Upper lobe of right lung (tissue), 1 donor: ENCODE measurements around the gene NKD2. TPM values are rescaled to one million over a fixed set of nuclear protein-coding genes. Genes with fewer than 3 reads are reported as not detected.

ENCODE experiments used
- ATAC-seq: fragments of 200-7000 bp; cut with Tn5 transposase; one replicate; pipeline ENCODE4 v1.9.1; 2020; ENCODE audit warnings: mild to moderate bottlenecking, moderate library complexity
- DNase-seq: peaks from one replicate; pipeline ENCODE4 v3.0.0-alpha.2; 2020
- H3K27ac ChIP-seq: fragments of 200-600 bp; one replicate; pipeline ENCODE4 v1.8.0; 2022
- H3K27me3 ChIP-seq: fragments of 200-600 bp; one replicate; pipeline ENCODE4 v1.8.0; 2022; ENCODE audit warnings: mild to moderate bottlenecking
- H3K36me3 ChIP-seq: fragments of 200-600 bp; one replicate; pipeline ENCODE4 v1.8.0; 2022
- H3K4me1 ChIP-seq: fragments of 200-600 bp; one replicate; pipeline ENCODE4 v1.8.0; 2022
- H3K4me3 ChIP-seq: fragments of 200-600 bp; one replicate; pipeline ENCODE4 v1.8.0; 2022; ENCODE audit warnings: mild to moderate bottlenecking
- H3K9me3 ChIP-seq: fragments of 200-600 bp; one replicate; pipeline ENCODE4 v1.8.0; 2022
- intact Hi-C: fragments of 100-400 bp; cut with DNase I; formaldehyde crosslinking; loops from one replicate; pipeline ENCODE4 v1.11.0; 2022
- total RNA-seq: library from RNA; stranded (reverse); fragmentation: NEBNext Ultra II Directional; extraction: Animal tissue kit (Norgen Biotek cat#: 25700); gene quantifications from one replicate; pipeline ENCODE4 v1.2.1, GENCODE V29; 2021
- TF ChIP-seq, protein P1 (sequence below): fragments of 200-600 bp; IDR thresholded peaks from one replicate; pipeline ENCODE4 v1.8.0; 2022; ENCODE audit warnings: antibody characterized with exemption
- donor health status: DM: no; HTN: yes; CAD: no; lungs with severe emphysema.

Gene NKD2
- total RNA-seq, 1 donor from 2014 or later = 64.4 TPM

DNA sequence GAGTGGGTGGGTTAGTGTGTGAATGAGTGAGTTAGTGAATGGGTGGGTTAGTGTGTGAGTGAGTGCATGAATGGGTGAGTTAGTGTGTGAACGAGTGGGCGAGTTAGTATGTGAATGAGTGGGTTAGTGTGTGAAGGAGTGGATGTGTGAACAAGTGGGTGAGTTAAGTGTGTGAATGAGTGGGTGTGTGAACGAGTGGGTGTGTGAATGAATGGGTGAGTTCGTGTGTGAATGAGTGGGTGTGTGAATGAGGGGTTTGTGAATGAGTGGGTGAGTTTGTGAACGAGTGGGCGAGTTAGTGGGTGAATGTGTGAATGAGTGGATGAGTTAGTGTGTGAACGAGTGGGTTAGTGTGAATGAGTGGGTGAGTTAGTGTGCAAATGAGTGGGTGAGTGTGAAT lies 34.0 kb downstream of the NKD2 start:
- Histone ChIP-seq H3K36me3 (no peaks in the 10 kb centered on the region), H3K4me1 (no peaks in the 10 kb centered on the region), H3K27ac (no peak overlapping the region), H3K4me3 (no peak overlapping the region), H3K27me3 (no peaks in the 10 kb centered on the region), H3K9me3 (no peaks in the 10 kb centered on the region)
- ATAC-seq (no peak), DNase-seq (no peak)
- intact Hi-C loops = no loop called here
- TF ChIP-seq, protein P1, sequence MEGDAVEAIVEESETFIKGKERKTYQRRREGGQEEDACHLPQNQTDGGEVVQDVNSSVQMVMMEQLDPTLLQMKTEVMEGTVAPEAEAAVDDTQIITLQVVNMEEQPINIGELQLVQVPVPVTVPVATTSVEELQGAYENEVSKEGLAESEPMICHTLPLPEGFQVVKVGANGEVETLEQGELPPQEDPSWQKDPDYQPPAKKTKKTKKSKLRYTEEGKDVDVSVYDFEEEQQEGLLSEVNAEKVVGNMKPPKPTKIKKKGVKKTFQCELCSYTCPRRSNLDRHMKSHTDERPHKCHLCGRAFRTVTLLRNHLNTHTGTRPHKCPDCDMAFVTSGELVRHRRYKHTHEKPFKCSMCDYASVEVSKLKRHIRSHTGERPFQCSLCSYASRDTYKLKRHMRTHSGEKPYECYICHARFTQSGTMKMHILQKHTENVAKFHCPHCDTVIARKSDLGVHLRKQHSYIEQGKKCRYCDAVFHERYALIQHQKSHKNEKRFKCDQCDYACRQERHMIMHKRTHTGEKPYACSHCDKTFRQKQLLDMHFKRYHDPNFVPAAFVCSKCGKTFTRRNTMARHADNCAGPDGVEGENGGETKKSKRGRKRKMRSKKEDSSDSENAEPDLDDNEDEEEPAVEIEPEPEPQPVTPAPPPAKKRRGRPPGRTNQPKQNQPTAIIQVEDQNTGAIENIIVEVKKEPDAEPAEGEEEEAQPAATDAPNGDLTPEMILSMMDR = no peak

DNA sequence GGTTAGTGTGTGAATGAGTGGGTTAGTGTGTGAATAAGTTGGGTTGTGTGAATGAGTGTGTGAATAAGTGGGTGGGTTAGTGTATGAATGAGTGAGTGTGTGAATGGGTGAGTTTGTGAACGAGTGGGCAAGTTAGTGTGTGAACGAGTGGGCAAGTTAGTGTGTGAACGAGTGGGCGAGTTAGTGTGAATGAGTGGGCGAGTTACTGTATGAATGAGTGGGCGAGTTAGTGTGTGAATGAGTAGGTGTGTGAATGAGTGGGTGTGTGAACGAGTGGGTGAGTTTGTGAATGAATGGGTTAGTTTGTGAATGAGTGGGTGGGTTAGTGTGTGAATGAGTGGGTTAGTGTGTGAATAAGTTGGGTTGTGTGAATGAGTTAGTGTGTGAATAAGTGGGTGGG lies 34.7 kb downstream of the NKD2 start:
- Histone ChIP-seq H3K27ac (no peak overlapping the region), H3K36me3 (no peaks in the 10 kb centered on the region), H3K4me1 (no peaks in the 10 kb centered on the region), H3K4me3 (no peak overlapping the region), H3K9me3 (no peaks in the 10 kb centered on the region), H3K27me3 (no peaks in the 10 kb centered on the region)
- ATAC-seq (no peak), DNase-seq (no peak)
- intact Hi-C loops = no loop called here
- TF ChIP-seq, protein P1 = no peak

DNA sequence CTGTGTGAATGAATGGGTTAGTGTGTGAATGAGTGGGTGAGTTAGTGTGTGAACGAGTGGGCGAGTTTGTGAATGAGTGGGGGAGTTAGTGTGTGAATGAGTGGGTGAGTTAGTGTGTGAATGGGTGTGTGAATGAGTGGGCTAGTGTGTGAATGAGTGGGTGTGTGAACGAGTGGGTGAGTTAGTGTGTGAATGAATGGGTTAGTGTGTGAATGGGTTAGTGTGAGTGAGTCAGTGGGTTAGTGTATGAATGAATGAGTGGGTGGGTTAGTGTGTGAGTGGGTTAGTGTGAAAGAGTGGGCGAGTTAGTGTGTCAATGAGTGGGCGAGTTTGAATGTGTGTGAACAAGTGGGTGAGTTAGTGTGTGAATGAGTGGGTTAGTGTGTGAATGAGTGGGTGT lies 35.5 kb downstream of the NKD2 start:
- no peak overlapping the region for H3K4me3 ChIP-seq
- intact Hi-C loops = no loop called here
- no peaks in the 10 kb centered on the region for H3K4me1 ChIP-seq
- no peaks in the 10 kb centered on the region for H3K36me3 ChIP-seq
- TF ChIP-seq, protein P1 = no peak
- no peak overlapping the region for H3K27ac ChIP-seq
- no peak for ATAC-seq
- H3K27me3 ChIP-seq = no peaks in the 10 kb centered on the region
- DNase-seq = no peak
- H3K9me3 ChIP-seq = no peaks in the 10 kb centered on the region

DNA sequence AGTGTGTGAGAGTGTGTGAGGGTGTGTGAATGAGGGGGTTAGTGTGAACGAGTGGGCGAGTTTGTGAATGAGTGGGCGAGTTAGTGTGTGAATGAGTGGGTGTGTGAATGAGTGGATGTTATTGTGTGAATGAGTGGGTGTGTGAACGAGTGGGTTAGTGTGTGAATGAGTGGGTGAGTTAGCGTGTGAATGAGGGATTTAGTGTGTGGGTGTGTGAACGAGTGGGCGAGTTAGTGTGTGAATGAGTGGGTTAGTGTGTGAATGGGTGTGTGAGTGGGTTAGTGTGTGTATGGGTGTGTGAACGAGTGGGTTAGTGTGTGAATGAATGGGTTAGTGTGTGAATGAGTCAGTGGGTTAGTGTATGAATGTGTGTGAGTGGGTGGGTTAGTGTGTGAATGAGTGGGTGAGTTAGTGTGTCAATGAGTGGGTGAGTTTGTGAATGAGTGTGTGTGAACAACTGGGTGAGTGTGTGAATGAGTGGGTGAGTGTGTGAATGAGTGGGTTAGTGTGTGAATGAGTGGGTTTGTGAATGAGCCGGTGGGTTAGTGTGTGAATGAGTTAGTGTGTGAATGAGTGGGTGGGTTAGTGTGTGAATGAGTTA lies 37.5 kb downstream of the NKD2 start:
- no peak overlapping the region for H3K4me3 ChIP-seq
- no peak for ATAC-seq
- H3K9me3 ChIP-seq = no peaks in the 10 kb centered on the region
- H3K36me3 ChIP-seq = no peaks in the 10 kb centered on the region
- TF ChIP-seq, protein P1 = no peak
- DNase-seq = no peak
- intact Hi-C loops = no loop called here
- H3K27me3 ChIP-seq = no peaks in the 10 kb centered on the region
- no peaks in the 10 kb centered on the region for H3K4me1 ChIP-seq
- H3K27ac ChIP-seq = no peak overlapping the region

DNA sequence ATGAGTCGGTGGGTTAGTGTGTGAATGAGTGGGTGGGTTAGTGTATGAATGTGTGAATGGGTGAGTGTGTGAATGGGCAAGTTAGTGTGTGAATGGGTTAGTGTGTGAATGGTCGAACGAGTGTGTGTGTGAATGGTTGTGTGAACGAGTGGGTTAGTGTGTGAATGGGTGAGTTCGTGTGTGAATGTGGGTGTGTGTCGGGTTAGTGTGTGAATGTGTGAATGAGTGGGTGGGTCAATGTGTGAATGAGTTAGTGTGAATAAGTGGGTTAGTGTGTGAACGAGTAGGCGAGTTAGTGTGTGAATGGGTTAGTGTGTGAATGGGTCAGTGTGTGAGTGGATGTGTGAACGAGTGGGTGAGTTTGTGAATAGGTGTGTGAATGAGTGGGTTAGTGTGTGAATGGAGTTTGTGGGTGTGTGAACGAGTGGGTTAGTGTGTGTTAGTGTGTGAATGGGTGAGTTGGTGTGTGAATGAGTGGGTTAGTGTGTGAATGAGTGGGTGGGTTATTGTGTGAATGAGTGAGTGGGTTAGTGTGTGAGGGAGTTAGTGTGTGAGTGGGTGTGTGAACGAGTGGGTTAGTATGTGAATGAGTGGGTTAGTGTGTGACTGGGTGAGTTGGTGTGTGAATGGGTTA lies 38.8 kb downstream of the NKD2 start:
- H3K36me3 ChIP-seq = peaks cover 11% of the 10 kb centered on the region
- no peaks in the 10 kb centered on the region for H3K4me1 ChIP-seq
- DNase-seq (no peak), ATAC-seq (no peak)
- no peak overlapping the region for H3K27ac ChIP-seq
- TF ChIP-seq, protein P1 = no peak
- no peak overlapping the region for H3K4me3 ChIP-seq
- H3K9me3 ChIP-seq = no peaks in the 10 kb centered on the region
- no peaks in the 10 kb centered on the region for H3K27me3 ChIP-seq
- intact Hi-C loops = no loop called here
